OCI-LY3 (cell line): ENCODE measurements around the gene SEPTIN11.

ENCODE experiments used
- H2AFZ ChIP-seq: fragments of 200-600, 300-600 bp; shearing (Covaris generic); 2 replicates; pipeline ENCODE4 v1.6.0; 2014; ENCODE audit warnings: antibody characterized with exemption, low read depth, low read length
- H3K27ac ChIP-seq: fragments of 200-600, 300-600 bp; sonication (generic); 2 replicates; pipeline ENCODE4 v1.5.1; 2014; ENCODE audit warnings: mild to moderate bottlenecking, low read length, moderate library complexity, mixed read lengths
- H3K27me3 ChIP-seq: fragments of 200-600, 300-600 bp; sonication (generic); 2 replicates; pipeline ENCODE4 v1.6.1; 2014; ENCODE audit warnings: low read depth, low read length, mixed read lengths
- H3K36me3 ChIP-seq: fragments of 200-600, 300-600 bp; sonication (generic); replicated peaks from 2 replicates; pipeline ENCODE3; 2014; ENCODE audit warnings: low read depth, low read length, mixed read lengths
- H3K4me1 ChIP-seq: fragments of 300-600, 200-600 bp; sonication (generic); 2 replicates; pipeline ENCODE4 v1.6.1; 2014; ENCODE audit warnings: low read length, mixed read lengths
- H3K4me2 ChIP-seq: fragments of 200-600, 300-600 bp; sonication (generic); 2 replicates; pipeline ENCODE4 v1.6.1; 2014; ENCODE audit warnings: low read length, mixed read lengths
- H3K4me3 ChIP-seq: fragments of 300-600, 200-600 bp; sonication (generic); 2 replicates; pipeline ENCODE4 v1.5.1; 2014; ENCODE audit warnings: antibody characterized with exemption, mild to moderate bottlenecking, low read length, moderate library complexity
- H3K79me2 ChIP-seq: fragments of 300-600, 200-600 bp; shearing (Covaris generic); 2 replicates; pipeline ENCODE4 v1.6.1; 2014; ENCODE audit warnings: mild to moderate bottlenecking, low read length, mixed read lengths
- H3K9ac ChIP-seq: fragments of 300-600, 200-600 bp; shearing (Covaris generic); 2 replicates; pipeline ENCODE4 v1.6.0; 2014; ENCODE audit warnings: mild to moderate bottlenecking, low read length, moderate library complexity
- H3K9me3 ChIP-seq: fragments of 200-600, 300-600 bp; shearing (Covaris generic); 2 replicates; pipeline ENCODE4 v1.6.1; 2014; ENCODE audit warnings: low read length, mixed read lengths; ENCODE audit not compliant: insufficient read depth
- H4K20me1 ChIP-seq: fragments of 200-600, 300-600 bp; sonication (generic); 2 replicates; pipeline ENCODE4 v1.6.1; 2016; ENCODE audit warnings: low read length, mixed read lengths; ENCODE audit not compliant: insufficient read depth
- CTCF ChIP-seq: fragments of 200-600, 300-600 bp; sonication (generic); IDR thresholded peaks from 2 replicates; pipeline ENCODE4 v1.5.1; 2014; ENCODE audit warnings: antibody characterized with exemption, low read length, low read depth
- EZH2phosphoT487 ChIP-seq: fragments of 200-600 bp; shearing (Covaris generic); IDR thresholded peaks from 2 replicates; pipeline ENCODE4 v1.6.1; 2018; ENCODE audit warnings: antibody characterized with exemption, mixed run types, low read depth

SEPTIN11 gene

GRCh38 chr4:76990288-76991080 lies 40.9 kb downstream of the SEPTIN11 start:
- Histone ChIP-seq H3K4me3 (no peak overlapping the region), H3K4me1 (peaks cover 17% of the 10 kb centered on the region), H3K27me3 (no peaks in the 10 kb centered on the region), H4K20me1 (peaks cover 11% of the 10 kb centered on the region; the same call in 1 of the 2 replicates), H3K9ac (no peak overlapping the region), H3K79me2 (peaks cover 33% of the 10 kb centered on the region), H3K9me3 (no peaks in the 10 kb centered on the region), H2AFZ (no peak overlapping the region), H3K4me2 (no peak overlapping the region), H3K27ac (no peak overlapping the region), H3K36me3 (no peaks in the 10 kb centered on the region)
- TF ChIP-seq CTCF (no peak), EZH2phosphoT487 (no peak)

- H2AFZ ChIP-seq, result no peak overlapping the region
- no peak overlapping the region for H3K9ac ChIP-seq
- H3K79me2 ChIP-seq, result peaks cover 26% of the 10 kb centered on the region
- TF ChIP-seq CTCF, result no peak
- no peak for TF ChIP-seq EZH2phosphoT487
- no peaks in the 10 kb centered on the region for H3K36me3 ChIP-seq
- no peak overlapping the region for H3K4me2 ChIP-seq
- no peak overlapping the region for H3K4me3 ChIP-seq
- peaks cover 9% of the 10 kb centered on the region; the same call in 1 of the 2 replicates for H4K20me1 ChIP-seq
- H3K9me3 ChIP-seq, result no peaks in the 10 kb centered on the region
- no peak overlapping the region for H3K27ac ChIP-seq
- H3K4me1 ChIP-seq, result peaks cover 17% of the 10 kb centered on the region
- H3K27me3 ChIP-seq, result no peaks in the 10 kb centered on the region
Measured at GRCh38 chr4:76991161-76991660, 41.7 kb downstream of the SEPTIN11 start.

GRCh38 chr4:76993787-76994641 lies 44.5 kb downstream of the SEPTIN11 start:
- H3K4me1 ChIP-seq, result peaks cover 17% of the 10 kb centered on the region
- H4K20me1 ChIP-seq, result 0 out of 2 replicates have a peak, but pooled peaks cover 9% of the 10 kb centered on the region
- peaks cover 13% of the 10 kb centered on the region for H3K79me2 ChIP-seq
- H3K36me3 ChIP-seq, result peaks cover 13% of the 10 kb centered on the region
- TF ChIP-seq CTCF (no peak), EZH2phosphoT487 (no peak)
- H3K9me3 ChIP-seq, result no peaks in the 10 kb centered on the region
- no peak overlapping the region for H3K9ac ChIP-seq
- no peak overlapping the region for H3K27ac ChIP-seq
- no peak overlapping the region for H2AFZ ChIP-seq
- peak overlapping the region; percentile 47 for H3K4me2 ChIP-seq
- H3K27me3 ChIP-seq, result no peaks in the 10 kb centered on the region
- 0 out of 2 replicates have a peak overlapping the region, but pooled peaks have one; percentile 10 for H3K4me3 ChIP-seq

GRCh38 chr4:76995776-76996175 lies 46.2 kb downstream of the SEPTIN11 start:
- Histone ChIP-seq H3K4me2 (no peak overlapping the region), H3K27ac (no peak overlapping the region), H3K4me1 (peaks cover 17% of the 10 kb centered on the region), H3K9me3 (no peaks in the 10 kb centered on the region), H3K4me3 (no peak overlapping the region), H3K79me2 (peaks cover 7% of the 10 kb centered on the region; the same call in 1 of the 2 replicates), H3K9ac (no peak overlapping the region), H3K27me3 (no peaks in the 10 kb centered on the region), H2AFZ (no peak overlapping the region), H4K20me1 (0 out of 2 replicates have a peak, but pooled peaks cover 9% of the 10 kb centered on the region), H3K36me3 (peaks cover 13% of the 10 kb centered on the region)
- TF ChIP-seq EZH2phosphoT487 (no peak), CTCF (no peak)
